NCI-H1694 (cell line): ENCODE results near the gene GMPPA.

ENCODE experiments used
- DNase-seq: peaks from one replicate; lab custom pipeline; 2025; lab: John Stamatoyannopoulos, UW

Gene GMPPA

DNA sequence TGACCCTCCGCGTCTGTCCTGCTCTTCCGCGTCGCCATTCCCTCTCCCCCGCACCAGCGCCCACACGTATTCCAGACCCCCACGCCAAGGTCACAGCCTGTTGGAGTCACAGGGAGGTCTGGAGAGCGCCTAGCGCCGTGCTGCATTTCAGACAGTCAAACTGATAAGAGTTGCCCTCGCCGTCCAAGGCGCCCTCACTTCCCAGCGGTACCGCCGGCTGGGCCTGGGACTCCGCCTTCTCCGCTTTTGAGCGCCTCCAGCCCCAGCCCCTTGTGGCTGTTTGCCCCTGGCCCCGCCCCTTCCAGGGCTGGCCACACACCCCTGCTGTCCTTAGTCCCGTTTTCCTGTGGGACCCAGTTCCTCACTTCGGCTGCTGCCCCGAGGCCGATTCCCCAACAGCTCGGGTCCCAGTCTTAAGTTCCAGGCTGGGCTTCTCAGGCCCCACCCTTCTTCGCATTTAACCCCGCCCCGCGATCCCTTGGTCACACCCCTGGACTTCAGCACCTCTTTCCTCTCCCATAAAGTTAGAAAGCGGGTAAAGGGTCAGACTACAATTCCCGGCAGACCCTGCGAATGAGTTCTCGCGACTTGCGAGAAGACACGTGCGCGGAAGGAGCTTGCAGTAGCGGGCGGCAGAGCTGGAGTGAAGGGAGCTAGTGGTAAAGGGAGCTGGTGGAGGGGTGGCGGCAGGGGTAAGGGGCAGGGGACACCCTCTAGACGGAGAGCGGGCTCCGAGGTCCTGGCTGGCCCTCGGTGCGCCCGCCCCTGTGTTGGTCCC lies at the start of gene GMPPA:
Gene GMPPA (plus strand): TSS at position 612 of the 778 bp plus-strand sequence. CDS start 1,085 bp downstream, outside the sequence.
- DNase-seq, result peak; percentile 98

DNA sequence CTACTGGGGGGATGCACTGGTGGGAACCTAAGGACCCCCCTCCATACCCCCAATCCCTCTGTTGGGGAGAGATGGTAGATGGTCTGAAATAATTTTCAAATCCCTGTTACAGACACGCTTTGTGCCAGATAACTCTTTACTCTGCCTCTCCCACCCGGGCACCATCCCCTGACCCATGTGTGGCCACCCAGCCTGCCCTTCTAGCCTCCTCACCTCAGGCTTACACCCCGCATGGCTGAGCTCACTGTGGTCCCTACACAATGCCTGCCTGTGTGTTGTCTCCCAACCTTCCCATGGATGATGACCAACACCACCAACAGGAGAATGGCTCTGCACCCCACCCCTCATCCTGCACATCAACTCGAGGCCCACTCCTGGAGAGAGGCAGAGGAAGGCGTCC lies 49.1 kb upstream of the GMPPA start:
- no peak for DNase-seq

DNA sequence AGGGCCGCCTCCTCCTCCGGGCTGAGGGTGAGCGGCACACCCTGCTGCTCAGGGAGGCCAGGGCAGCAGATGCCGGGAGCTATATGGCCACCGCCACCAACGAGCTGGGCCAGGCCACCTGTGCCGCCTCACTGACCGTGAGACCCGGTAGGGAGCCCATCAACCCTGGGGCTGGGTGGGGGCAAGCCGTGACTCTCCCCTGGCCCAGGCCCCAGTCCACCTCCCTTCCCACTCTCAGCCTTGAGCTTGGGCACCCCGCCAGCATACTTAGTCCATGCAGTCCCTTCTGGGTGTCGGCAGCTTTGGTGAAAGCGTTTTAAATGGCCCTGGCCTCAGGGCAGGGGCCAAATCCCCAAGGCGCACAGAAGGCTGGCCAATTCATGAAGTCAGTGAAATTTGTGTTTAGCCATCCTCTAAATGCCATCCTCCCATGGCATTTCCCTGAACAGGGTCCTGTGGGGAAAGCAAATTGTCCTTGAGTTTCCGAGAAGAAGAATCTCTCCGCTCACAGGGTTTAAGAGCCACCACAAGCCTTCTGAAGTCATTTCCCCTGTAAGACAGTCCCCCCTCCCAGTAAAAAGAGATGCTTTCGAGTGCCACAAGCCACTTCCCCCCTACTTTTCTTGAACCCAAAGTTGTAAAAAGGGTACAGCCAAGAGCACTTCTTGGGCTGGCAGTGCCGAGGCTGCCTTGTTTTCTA lies 46.9 kb upstream of the GMPPA start:
- DNase-seq, result no peak

DNA sequence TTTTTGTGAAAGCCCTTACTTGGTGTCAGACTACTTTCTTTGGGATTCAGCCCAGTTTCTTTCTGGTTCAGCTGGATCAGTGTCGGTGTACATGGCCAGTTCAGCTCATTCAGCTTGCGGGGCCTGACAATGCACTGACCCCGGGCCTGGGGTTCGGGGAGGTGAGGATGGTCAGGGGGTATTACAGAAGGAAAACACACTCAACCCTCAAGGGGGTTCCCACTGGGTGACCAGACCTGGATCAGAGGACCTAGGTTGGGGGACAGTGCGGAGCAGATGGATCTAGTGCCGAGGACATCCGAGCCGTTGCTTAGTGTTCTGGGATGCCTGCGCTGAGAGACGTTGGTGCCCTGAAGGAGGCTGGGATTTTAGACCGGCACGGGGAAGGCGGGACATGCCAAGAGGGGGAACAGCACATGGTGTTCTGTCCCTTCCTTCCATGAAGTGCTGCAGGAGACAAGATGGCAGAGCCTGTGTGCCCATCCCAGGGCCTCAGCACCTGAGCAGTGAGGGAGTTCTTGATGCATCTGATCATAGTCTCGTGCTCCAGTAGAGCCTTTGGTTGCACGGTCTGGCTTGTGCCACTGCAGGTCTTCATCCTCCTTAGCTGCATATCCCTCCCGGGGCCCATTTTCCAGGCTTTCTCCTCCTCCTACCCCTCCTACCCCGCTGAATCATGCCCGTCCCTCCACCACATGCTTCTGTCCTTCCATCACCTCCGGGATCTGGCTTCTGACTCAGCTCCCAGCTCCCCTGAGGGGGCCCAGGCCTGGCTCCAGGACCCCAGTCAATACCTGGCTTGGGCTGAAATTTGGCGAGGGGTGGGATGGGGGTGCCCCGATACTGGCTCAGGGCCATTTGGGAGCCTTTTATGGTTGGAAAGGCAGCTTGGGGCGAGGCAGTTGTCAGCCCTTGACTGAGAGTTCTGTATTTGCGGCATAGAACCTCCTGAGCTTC lies 46.1 kb upstream of the GMPPA start:
- DNase-seq, result peak; percentile 67

DNA sequence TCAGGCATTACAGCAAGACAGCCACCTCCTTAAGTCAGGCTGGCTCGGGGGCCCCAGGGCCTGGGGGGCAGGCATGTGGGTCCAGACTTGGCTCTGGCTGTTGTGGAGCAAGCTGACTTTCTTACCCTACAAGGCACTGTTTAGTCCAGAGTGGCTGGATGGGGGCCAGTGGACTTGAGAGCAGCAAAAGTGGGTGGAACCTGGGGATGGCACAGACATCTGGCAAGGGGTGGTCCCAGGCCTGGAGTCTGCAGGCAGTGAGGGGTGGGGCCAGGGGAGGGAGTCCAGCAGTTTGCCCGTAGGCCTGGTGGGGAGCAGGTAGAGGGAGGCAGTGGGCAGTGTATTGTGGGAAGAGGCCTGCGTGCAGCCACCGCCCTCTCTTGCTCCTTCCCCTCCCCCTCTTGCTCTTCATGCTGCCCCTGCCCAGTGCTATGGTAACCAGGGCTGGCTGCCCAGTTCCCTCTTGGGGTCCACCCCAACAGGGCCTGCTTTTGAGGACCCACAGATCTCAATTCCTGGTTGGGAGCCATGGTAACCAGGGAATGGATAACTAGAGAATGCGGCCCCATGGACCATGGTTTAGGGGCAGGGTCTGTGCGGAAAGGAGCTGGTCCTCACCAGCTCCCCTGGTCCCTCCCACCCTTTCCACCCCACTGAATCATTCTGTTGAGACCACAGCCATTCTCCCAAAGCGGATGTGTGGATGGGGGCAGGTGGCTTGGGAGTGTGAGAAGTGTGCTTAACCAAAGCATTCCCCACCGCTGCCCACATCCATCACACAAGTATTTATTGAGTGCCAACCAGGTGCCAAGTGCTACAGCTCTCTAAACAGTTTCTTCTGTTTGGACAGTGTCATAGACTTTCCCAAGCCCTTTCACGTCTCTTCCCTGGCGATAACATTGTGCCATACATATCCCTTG lies 44.8 kb upstream of the GMPPA start:
- peak; percentile 61 for DNase-seq

DNA sequence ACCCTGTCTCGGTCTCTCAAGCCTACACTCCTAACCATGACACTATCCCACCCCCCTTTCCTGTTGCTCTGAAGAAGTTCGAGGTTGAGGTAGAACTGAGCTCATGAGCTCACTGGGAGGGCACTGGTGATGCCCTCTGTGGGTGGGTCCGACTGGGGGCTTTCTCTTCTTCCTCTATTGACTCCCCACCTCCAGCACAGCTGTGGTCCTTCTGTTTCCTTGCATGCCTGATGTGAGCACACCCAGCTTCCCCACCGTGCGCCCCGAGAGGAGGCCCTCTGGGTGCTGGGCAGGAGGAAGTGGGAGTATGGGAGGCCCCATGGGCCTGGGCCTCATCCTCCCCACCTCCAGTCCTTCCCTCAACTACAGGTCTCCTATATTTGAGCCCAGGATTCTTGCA lies 43.1 kb upstream of the GMPPA start:
- no peak for DNase-seq

DNA sequence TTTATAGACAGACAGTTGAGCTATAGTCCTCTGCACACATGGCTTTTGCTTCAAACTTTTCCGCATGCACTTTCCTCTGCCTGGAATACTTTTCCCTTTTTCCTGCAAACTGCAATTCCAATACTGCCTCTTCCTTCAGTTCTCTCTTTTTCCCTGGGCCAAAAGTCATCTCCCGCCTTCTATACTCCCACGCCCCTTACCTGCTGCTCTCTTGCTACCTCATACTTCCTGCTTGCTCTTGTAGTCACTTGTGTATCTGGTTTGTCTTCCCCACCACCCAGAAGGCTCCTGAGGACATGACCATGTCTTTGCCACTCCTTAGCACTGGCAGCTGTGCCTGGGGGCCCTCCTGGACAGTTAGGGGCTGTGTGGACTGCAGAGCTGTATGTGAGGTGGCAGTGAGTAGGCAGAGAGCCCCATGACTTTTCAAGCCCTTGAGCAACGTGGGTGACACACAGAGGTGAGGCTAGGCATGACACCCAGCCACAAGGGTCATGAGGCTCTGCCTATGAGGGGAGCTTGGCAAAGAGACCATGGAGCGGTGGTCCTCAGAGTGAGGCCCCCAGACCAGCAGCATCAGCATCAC lies 40.8 kb upstream of the GMPPA start:
- DNase-seq, result peak; percentile 30

DNA sequence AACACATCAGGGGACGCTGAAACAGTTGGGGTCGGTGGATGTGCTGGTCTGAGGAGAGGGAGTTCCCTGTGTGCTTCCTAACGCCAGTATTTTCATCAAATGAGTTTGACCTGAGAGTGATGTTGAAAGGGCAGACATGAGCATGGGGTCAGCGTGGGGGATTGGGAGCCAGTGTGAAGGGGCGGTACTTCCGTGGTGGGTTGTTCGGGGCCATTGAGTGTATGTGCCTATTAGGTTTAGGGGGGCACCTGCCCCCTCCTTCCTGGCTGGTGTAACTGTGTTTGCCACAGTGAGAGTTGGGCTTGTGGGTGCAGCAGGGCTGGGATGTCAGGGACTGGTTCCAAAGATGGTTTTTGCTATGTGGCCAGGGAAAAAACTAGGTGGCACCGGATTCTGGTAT lies 39.7 kb upstream of the GMPPA start:
- no peak for DNase-seq

DNA sequence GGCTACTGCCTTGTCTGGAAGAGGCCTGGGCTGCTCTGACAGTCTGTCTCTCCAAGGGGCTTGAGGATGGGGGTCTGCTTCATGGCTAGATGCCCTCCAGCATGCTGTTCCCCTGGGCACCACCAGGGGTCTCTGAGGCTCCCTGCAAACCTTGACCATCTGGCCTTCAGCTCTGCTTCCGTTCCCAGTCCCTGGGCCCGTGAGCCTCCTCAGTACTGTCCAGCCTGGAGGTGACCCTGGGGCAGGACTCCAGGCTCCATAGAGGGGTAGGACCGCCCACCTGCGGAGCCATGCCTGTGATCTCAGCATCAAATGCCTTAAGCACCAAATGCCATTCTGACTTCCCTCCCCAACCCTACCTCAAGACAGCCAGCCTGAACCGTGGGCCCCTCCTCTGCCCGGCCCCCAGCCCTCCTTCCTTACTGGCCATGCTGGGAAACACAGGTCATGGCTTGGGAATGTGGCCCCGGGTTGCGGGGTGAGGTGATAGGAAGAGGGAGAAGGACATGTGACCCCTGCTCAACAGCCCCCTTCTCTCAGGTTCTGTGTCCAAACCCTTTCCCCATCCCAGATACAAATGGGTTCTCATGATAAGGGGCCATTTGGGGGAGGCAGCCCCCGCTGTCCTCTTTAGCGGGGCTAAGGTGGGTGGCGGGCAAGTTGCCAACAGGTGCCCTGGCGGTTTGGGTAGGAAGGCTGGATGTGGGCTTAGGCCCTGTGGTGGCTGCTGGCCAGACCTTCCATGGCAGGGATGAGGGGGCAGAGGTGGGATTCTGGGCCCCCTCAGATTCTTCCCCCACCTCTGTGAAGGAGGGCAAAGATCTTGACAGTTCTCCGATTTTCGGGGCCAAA lies 39.0 kb upstream of the GMPPA start:
- peak; percentile 29 for DNase-seq

DNA sequence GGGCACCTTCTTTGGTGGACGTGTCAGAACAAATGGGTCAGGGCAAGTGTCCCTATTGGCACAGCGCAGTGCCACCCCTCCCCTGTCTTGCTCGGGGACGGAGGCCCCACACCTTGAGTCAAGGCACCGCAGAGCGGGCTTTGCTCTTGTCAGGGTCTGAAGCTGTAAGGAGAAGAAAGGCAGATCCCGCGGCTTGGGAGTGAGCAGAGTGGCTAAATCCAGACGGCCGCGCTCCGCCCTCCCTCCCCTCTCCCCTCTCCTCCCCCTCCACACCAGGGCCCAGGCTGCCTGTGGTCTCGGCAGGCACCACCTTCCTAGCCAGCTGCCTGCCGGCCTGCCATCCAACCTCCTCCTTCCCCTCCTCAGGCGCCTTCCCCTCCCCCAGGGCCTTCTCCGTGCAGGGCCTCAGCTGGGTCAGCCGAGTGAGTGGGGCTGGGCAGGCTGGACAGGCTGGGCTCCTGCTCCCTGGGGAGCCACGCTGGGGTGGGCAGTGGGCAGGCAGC lies 38.2 kb upstream of the GMPPA start:
- DNase-seq, result no peak

DNA sequence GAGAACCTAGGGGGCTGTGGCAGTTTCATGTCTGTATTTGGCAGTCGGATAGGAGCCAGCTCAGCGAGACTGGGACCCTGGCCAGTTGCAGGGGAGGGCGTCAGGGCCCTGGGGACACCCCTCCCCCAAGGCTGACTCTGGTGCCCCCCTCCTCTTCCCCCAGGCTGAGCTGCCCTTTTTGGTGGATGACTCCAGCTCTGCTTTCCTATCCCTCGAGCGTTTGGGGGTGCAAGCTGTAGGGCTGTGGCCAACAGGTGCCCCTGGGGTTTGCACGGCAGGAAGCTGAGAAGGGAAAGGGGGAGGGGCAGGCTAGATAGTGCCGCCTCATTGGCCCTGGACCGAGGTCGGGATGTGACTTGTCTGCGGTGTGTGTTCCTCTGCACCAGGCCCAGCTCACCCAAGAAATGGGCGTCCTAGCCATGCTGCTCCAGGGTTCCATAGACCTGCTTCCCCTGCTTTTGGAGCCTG lies 37.6 kb upstream of the GMPPA start:
- peak; percentile 31 for DNase-seq

DNA sequence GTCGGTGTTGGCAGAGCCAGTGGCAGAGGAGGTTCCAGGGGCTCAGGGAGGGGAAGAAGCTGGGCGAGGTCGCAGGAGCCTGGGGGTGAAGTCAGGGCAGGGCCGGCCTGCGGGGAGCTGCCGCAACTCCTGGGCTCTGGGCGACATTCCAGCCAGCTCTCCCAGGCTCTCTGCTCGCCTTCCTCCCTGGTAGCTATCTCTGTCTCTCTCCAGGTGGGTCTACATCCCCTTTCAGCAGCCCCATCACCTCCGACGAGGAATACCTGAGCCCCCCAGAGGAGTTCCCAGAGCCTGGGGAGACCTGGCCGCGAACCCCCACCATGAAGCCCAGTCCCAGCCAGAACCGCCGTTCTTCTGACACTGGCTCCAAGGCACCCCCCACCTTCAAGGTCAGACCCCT lies 37.0 kb upstream of the GMPPA start:
- no peak for DNase-seq

DNA sequence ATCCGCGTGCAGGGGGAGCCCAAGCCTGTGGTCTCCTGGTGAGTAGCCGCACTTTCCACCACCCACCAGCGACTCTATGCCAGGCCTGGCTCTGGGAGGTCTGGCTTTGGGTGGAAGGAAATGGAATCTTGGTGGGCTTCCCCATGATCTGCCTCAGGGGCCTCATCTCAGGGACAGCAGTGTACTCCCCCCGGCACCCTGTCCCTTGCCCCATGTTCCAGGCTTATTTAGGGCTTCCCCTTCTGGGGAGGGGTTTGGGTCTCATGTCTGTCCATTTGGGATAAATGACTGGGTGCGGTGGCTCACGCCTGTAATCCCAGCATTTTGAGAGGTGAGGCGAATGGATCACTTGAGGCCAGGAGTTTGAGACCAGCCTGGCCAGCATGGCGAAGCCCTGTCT lies 36.3 kb upstream of the GMPPA start:
- DNase-seq, result no peak

DNA sequence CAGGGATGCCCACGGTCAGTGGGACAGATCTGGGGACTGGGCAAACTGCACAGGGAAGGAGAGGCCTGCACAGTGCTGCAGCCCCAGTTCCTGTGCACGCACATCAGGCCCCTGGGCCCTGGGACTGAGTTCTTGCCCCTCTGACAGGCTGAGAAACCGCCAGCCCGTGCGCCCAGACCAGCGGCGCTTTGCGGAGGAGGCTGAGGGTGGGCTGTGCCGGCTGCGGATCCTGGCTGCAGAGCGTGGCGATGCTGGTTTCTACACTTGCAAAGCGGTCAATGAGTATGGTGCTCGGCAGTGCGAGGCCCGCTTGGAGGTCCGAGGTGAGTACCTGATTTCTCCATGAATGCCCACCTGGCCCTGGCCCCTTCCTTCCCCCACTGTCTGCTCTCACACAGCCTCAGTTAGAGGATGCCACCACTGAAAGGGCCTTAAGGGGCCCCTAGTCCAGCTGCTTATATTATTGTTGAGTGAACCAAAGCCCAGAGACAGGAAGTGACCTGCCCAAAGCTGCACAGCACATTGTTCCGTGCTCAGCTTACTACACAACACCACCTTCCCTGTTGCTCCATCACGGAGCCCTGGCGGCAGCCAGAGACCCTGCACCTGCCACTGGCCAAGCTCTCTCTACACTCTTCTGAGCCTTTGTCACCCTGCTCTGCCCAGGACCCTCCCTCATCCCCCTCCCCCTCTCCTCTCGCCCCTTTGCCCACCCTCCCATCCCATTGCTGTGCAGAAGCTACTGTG lies 34.2 kb upstream of the GMPPA start:
- DNase-seq, result no peak

DNA sequence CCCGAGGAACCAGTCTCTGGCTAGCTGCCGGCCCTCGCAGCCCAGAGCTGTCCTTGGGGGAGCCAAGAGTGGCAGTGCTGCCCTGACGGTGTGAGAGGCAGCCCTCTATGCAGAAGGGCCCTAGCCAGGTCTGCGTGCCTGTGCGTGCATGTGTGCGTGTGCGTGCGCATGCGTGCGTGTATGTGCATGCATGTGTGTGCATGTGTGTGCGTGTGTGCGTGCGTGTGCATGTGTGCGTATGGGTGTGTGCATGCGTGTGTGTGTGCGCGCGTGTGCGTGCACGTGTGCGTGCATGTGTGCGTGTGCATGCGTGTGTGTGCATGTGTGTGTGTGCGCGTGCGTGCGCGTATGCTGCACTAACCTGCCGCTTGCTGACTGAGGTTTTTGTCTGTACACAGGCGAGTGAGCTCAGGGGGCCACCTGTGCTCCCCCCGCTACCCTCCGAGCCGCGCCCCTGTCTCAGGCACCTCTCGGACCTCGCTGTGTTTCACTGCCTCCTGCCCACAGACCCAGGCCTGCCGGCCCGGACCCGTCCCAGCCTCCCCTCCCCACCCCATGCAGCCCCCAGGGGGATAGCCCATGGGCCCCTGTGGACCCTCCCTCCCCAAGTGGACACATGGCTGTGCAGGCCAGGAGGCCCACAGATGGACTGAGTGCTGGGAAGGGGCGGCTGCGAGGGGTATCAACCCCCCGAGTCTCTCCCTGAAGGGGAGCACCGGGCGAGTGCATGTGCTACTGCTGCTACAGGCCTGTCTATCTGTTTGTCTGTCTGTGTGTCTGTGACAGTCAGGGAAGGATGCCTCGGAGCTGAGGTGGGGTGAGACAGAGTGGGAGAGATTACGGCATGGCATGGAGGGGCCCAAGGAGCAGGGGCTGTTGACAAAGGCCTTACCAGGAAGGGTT lies 32.8 kb upstream of the GMPPA start:
- DNase-seq, result no peak

DNA sequence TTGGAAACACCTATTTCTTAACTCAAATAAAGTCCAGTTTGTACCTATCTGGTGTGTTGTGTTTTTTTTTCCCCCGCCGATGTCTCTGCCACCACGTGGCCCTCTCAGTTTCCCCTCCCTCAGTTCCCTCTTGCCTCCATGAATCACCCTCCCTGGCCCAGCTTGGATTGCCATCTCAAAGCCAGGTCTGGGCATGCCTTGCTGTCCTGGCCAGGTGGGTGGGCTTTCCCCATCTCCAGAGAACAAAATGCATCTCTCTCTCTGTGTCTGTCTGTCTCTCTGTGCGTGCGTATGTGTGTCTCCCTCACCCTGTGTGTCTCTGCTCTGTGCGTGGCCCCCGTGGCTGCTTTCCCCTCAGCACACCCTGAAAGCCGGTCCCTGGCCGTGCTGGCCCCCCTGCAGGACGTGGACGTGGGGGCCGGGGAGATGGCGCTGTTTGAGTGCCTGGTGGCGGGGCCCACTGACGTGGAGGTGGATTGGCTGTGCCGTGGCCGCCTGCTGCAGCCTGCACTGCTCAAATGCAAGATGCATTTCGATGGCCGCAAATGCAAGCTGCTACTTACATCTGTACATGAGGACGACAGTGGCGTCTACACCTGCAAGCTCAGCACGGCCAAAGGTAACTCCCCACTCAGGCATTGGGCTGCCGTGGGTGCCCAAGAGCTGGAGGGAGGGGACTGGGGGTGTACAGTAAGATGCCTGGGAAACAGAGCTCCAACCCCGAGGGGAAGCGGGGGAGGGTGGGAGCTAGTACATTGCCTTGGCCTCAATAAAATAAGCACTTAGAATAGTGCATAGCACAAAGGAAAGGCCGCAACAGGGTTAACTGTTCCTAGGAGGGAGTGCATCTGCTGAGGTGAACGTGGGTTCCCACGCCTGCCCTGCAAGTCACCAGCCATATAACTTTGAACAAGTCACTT lies 31.6 kb upstream of the GMPPA start:
- DNase-seq, result no peak

DNA sequence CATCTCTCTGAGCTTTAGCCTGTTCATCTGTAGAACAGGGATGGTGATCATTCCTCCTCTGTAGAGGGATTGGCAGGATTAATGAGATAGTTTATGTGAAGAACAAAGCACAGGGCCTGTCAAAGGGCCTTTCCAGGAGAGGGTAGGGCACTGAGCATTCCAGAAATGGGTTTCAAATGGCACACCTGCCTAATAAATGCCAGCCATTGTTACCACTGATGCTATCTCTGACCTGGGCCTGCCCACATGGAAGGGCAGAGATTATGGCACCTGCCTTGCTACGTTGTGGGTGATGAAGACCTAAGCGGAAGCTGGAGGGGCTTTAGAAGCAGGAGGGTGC lies 31.0 kb upstream of the GMPPA start:
- no peak for DNase-seq
